Naive thymus-derived CD4-positive, alpha-beta T cell (primary cell): ENCODE data around the gene NTHL1. TPM values are rescaled to one million over a fixed set of nuclear protein-coding genes. Genes with fewer than 3 reads are reported as not detected.
A peak's percentile ranks its signal among the peaks of the same experiment; 100 is the strongest.

Experiments
- ATAC-seq: fragments of 150-1000 bp; cut with Tn5 transposase; 2 replicates; pipeline ENCODE4 v1.10.0; 2021; ENCODE audit warnings: mild to moderate bottlenecking, moderate library complexity
- CTCF ChIA-PET: fragments of 350-600 bp; sonication (Branson Sonifier 250); formaldehyde crosslinking; loops from one replicate; lab custom pipeline; 2021; ENCODE audit warnings: antibody characterized with exemption; lab: Charles Lee
- POLR2A ChIA-PET: fragments of 350-600 bp; sonication (Branson Sonifier 250); formaldehyde crosslinking; loops from one replicate; lab custom pipeline; 2021; ENCODE audit warnings: antibody characterized with exemption, inconsistent platforms; lab: Charles Lee
- DNase-seq, 9 donors: peaks; one replicate each; pipeline versions ENCODE4 v3.0.0 to v3.0.0-alpha.2; 2020 to 2022; ENCODE audit warnings: mixed read lengths in 1 of 9
- H3K27ac ChIP-seq: one replicate; pipeline ENCODE4 v1.7.0; 2013; ENCODE audit warnings: mild to moderate bottlenecking, low read depth, low read length, moderate library complexity
- H3K27me3 ChIP-seq, 2 donors: one replicate each; pipeline ENCODE4 v1.7.0; 2013; ENCODE audit warnings: low read length in 2 of 2, mild to moderate bottlenecking in 2 of 2, moderate library complexity in 2 of 2; ENCODE audit not compliant: control insufficient read depth in 2 of 2, insufficient read depth in 2 of 2
- H3K36me3 ChIP-seq, 3 experiments: 1 replicate in 2 of 3; 2 replicates in 1 of 3; pipeline ENCODE4 v1.7.0; 2013; ENCODE audit warnings: low read length in 3 of 3, mild to moderate bottlenecking in 3 of 3, moderate library complexity in 1 of 3; ENCODE audit not compliant: insufficient read depth in 3 of 3, control insufficient read depth in 2 of 3
- H3K4me1 ChIP-seq, 2 donors: one replicate each; pipeline ENCODE4 v1.7.0; 2013; ENCODE audit warnings: low read length in 2 of 2, mild to moderate bottlenecking in 2 of 2, moderate library complexity in 1 of 2; ENCODE audit not compliant: control insufficient read depth in 2 of 2, insufficient read depth in 2 of 2
- H3K4me3 ChIP-seq: 2 replicates; pipeline ENCODE4 v1.7.0; 2013; ENCODE audit warnings: mild to moderate bottlenecking, low read length
- H3K9me3 ChIP-seq, 3 experiments: 1 replicate in 2 of 3; 2 replicates in 1 of 3; pipeline ENCODE4 v1.7.0; 2013; ENCODE audit warnings: low read length in 3 of 3; ENCODE audit not compliant: control insufficient read depth in 2 of 3
- H3K27ac Mint-ChIP-seq, 9 donors: one replicate each; pipeline ENCODE4 v1.8.0; 2020 to 2022; ENCODE audit warnings: mixed read lengths in 9 of 9, mild to moderate bottlenecking in 8 of 9, moderate library complexity in 5 of 9, inconsistent platforms in 2 of 9
- H3K27me3 Mint-ChIP-seq, 5 donors: one replicate each; pipeline ENCODE4 v1.8.0; 2021 to 2022; ENCODE audit warnings: mixed read lengths in 5 of 5, mild to moderate bottlenecking in 1 of 5
- H3K36me3 Mint-ChIP-seq, 5 donors: one replicate each; pipeline ENCODE4 v1.8.0; 2020 to 2022; ENCODE audit warnings: mixed read lengths in 5 of 5, mild to moderate bottlenecking in 3 of 5, inconsistent platforms in 1 of 5
- H3K4me1 Mint-ChIP-seq, 7 donors: one replicate each; pipeline ENCODE4 v1.8.0; 2020 to 2022; ENCODE audit warnings: mixed read lengths in 7 of 7, mild to moderate bottlenecking in 3 of 7, inconsistent platforms in 1 of 7
- H3K4me3 Mint-ChIP-seq, 10 donors: one replicate each; pipeline ENCODE4 v1.8.0; 2020 to 2022; ENCODE audit warnings: mild to moderate bottlenecking in 10 of 10, mixed read lengths in 10 of 10, moderate library complexity in 6 of 10, inconsistent platforms in 2 of 10
- H3K9me3 Mint-ChIP-seq, 11 donors: one replicate each; pipeline ENCODE4 v1.8.0; 2020 to 2022; ENCODE audit warnings: mixed read lengths in 11 of 11, mild to moderate bottlenecking in 4 of 11, inconsistent platforms in 1 of 11, moderate library complexity in 1 of 11
- intact Hi-C, 2 donors: fragments of 100-400 bp; cut with micrococcal nuclease; formaldehyde crosslinking; loops; one replicate each; pipeline ENCODE4 v1.15.1; 2023
- polyA plus RNA-seq, 2 donors: library from polyadenylated mRNA; unstranded; fragments of 300-500 nt; fragmentation: Illumina TruSeq; gene quantifications; one replicate each; pipeline ENCODE4 v1.2.3, GENCODE V29; 2021
- total RNA-seq, 6 experiments: library from RNA in 5 of 6; stranded (reverse) in 5 of 6; gene quantifications; 1 replicate in 5 of 6; 2 replicates in 1 of 6; pipeline ENCODE4 v1.2.3 and lab custom pipeline; 2021 to 2026

NTHL1 gene
- total and polyA plus RNA-seq, 7 experiments from 2014 or later = 4.4 to 27.0 (median 9.4) TPM

GRCh38 chr16:2026461-2027023 is 21.1 kb downstream of the NTHL1 start, which contains the start of gene NHERF2:
Gene NHERF2, plus strand, starts transcription at chr16:2026902. Its CDS starts 104 bp downstream, at chr16:2027006.
- POLR2A ChIA-PET = interaction anchor here (1.9 to 2.3 kb wide), 2 partner anchors 21 to 114 kb away, joined by 4 to 8 read pairs; partner anchors contain the start of genes NTHL1 and TSC2
- peaks cover 0 to 42% (median 7%) of the 10 kb centered on the region in 5 donors for H3K27me3 Mint-ChIP-seq

GRCh38 chr16:2025878-2026460 is 21.7 kb downstream of the NTHL1 start:
- H3K4me3 ChIP-seq = no peak overlapping the region
- POLR2A ChIA-PET = interaction anchor here (1.9 to 4.3 kb wide), 3 partner anchors 22 to 129 kb away, joined by 4 to 32 read pairs (median 7); partner anchors contain the start of genes NTHL1, TRAF7 and TSC2
- ATAC-seq = no peak

More at GRCh38 chr16:2026461-2027023, 21.1 kb downstream of the NTHL1 start, which contains the start of gene NHERF2:
- intact Hi-C loops = no loop called here
- ATAC-seq (peak; percentile 12), DNase-seq (peak in 2 of 9 donors; percentile 27 to 30)
- Histone ChIP-seq H3K9me3 (no peaks in the 10 kb centered on the region), H3K4me1 (peaks cover 14 to 20% of the 10 kb centered on the region in 2 donors), H3K27me3 (peaks cover 0 to 4% of the 10 kb centered on the region in 2 donors), H3K4me3 (peak within 1 kb of the TSS; percentile 37), H3K36me3 (no peaks in the 10 kb centered on the region), H3K27ac (peak within 1 kb of the TSS; percentile 20)
- H3K27ac Mint-ChIP-seq = peak within 1 kb of the TSS in 3 of 9 donors; percentile 19 to 77 (median 73)
- no peaks in the 10 kb centered on the region for H3K36me3 Mint-ChIP-seq
- peak within 1 kb of the TSS; percentile 71 to 87 (median 78) for H3K4me3 Mint-ChIP-seq
- H3K9me3 Mint-ChIP-seq = peaks cover 0 to 4% (median 0%) of the 10 kb centered on the region in 11 donors
- CTCF ChIA-PET = no interaction called here
- peaks cover 13 to 30% (median 23%) of the 10 kb centered on the region in 7 donors for H3K4me1 Mint-ChIP-seq

GRCh38 chr16:2025251-2025650 is 22.4 kb downstream of the NTHL1 start:
- H3K36me3 ChIP-seq = no peaks in the 10 kb centered on the region
- no peak overlapping the region for H3K4me3 ChIP-seq
- H3K27ac ChIP-seq = no peak overlapping the region
- DNase-seq (no peak), ATAC-seq (no peak)
- peaks cover 0 to 4% (median 0%) of the 10 kb centered on the region in 11 donors for H3K9me3 Mint-ChIP-seq
- no peaks in the 10 kb centered on the region for H3K9me3 ChIP-seq
- peaks cover 4 to 53% (median 9%) of the 10 kb centered on the region in 5 donors for H3K27me3 Mint-ChIP-seq
- ChIA-PET POLR2A (interaction anchor here (1.5 to 4.3 kb wide), 3 partner anchors 60 to 130 kb away, joined by 4 to 32 read pairs (median 7); partner anchors contain the start of genes RPS2 and TRAF7), CTCF (no interaction called here)
- no peak overlapping the region for H3K27ac Mint-ChIP-seq
- peak overlapping the region in 4 of 10 donors; percentile 29 to 83 (median 38) for H3K4me3 Mint-ChIP-seq
- no peaks in the 10 kb centered on the region for H3K36me3 Mint-ChIP-seq
- intact Hi-C loops = no loop called here
- H3K4me1 ChIP-seq = peaks cover 14 to 20% of the 10 kb centered on the region in 2 donors
- peaks cover 0 to 8% of the 10 kb centered on the region in 2 donors for H3K27me3 ChIP-seq
- H3K4me1 Mint-ChIP-seq = peaks cover 13 to 30% (median 23%) of the 10 kb centered on the region in 7 donors

More at GRCh38 chr16:2025878-2026460, 21.7 kb downstream of the NTHL1 start:
- peaks cover 0 to 4% (median 0%) of the 10 kb centered on the region in 11 donors for H3K9me3 Mint-ChIP-seq
- H3K4me3 Mint-ChIP-seq = peak overlapping the region; percentile 12 to 83 (median 47)
- peak overlapping the region in 1 of 9 donors; percentile 19 for H3K27ac Mint-ChIP-seq
- Histone ChIP-seq H3K27me3 (peaks cover 0 to 4% of the 10 kb centered on the region in 2 donors), H3K4me1 (peaks cover 14 to 20% of the 10 kb centered on the region in 2 donors), H3K27ac (peak overlapping the region; percentile 20), H3K9me3 (no peaks in the 10 kb centered on the region), H3K36me3 (no peaks in the 10 kb centered on the region)
- peaks cover 0 to 46% (median 9%) of the 10 kb centered on the region in 5 donors for H3K27me3 Mint-ChIP-seq
- peaks cover 13 to 30% (median 23%) of the 10 kb centered on the region in 7 donors for H3K4me1 Mint-ChIP-seq
- intact Hi-C loops = no loop called here
- no peaks in the 10 kb centered on the region for H3K36me3 Mint-ChIP-seq
- CTCF ChIA-PET = no interaction called here
- no peak for DNase-seq

GRCh38 chr16:2024032-2024420 is 23.6 kb downstream of the NTHL1 start:
- Histone ChIP-seq H3K9me3 (no peaks in the 10 kb centered on the region), H3K36me3 (no peaks in the 10 kb centered on the region), H3K4me3 (no peak overlapping the region), H3K4me1 (peaks cover 14 to 20% of the 10 kb centered on the region in 2 donors), H3K27ac (no peak overlapping the region), H3K27me3 (peaks cover 0 to 8% of the 10 kb centered on the region in 2 donors)
- POLR2A ChIA-PET = interaction anchor here (0.6 to 4.3 kb wide), 10 partner anchors 9 to 251 kb away, joined by 3 to 32 read pairs (median 4); partner anchors contain the start of genes EME2, MRPS34, NDUFB10 and RPS2
- CTCF ChIA-PET = interaction anchor here (0.6 to 0.9 kb wide), 4 partner anchors 18 to 131 kb away, joined by 3 read pairs; partner anchors contain the start of gene TRAF7
- Mint-ChIP-seq H3K4me1 (peaks cover 13 to 30% (median 23%) of the 10 kb centered on the region in 7 donors), H3K27ac (peak overlapping the region in 5 of 9 donors; percentile 31 to 95 (median 57)), H3K4me3 (peak overlapping the region in 8 of 10 donors; percentile 25 to 69 (median 53)), H3K9me3 (peaks cover 0 to 4% (median 0%) of the 10 kb centered on the region in 11 donors), H3K36me3 (no peaks in the 10 kb centered on the region), H3K27me3 (peaks cover 5 to 59% (median 10%) of the 10 kb centered on the region in 5 donors)
- ATAC-seq (no peak), DNase-seq (no peak)
- intact Hi-C loops = no loop called here

- ChIA-PET CTCF (interaction anchor here (0.6 to 5.0 kb wide), 4 partner anchors 18 to 128 kb away, joined by 3 to 42 read pairs (median 6); partner anchors contain the start of genes NTHL1 and TSC2), POLR2A (interaction anchor here (0.6 to 4.3 kb wide), 9 partner anchors 8 to 251 kb away, joined by 3 to 32 read pairs (median 4); partner anchors contain the start of genes EME2, MRPS34, NDUFB10 and PKD1)
- ATAC-seq = peak; percentile 99
- Mint-ChIP-seq H3K4me3 (peak overlapping the region; percentile 56 to 83 (median 76)), H3K4me1 (peaks cover 13 to 30% (median 22%) of the 10 kb centered on the region in 7 donors), H3K9me3 (peaks cover 0 to 5% (median 0%) of the 10 kb centered on the region in 11 donors), H3K36me3 (no peaks in the 10 kb centered on the region), H3K27me3 (peaks cover 7 to 58% (median 15%) of the 10 kb centered on the region in 5 donors), H3K27ac (peak overlapping the region; percentile 66 to 95 (median 83))
- no peaks in the 10 kb centered on the region for H3K9me3 ChIP-seq
- H3K27me3 ChIP-seq = peaks cover 0 to 8% of the 10 kb centered on the region in 2 donors
- H3K27ac ChIP-seq = peak overlapping the region; percentile 67
- peaks cover 14 to 20% of the 10 kb centered on the region in 2 donors for H3K4me1 ChIP-seq
- intact Hi-C loops = loop anchor here (1.0 kb wide), 10 partner anchors 14 to 478 kb away; partner anchors contain the start of genes NTHL1 (in 2 of the 2), TSC2 (in 2 of the 2), ECI1 (in 1 of the 2) and MLST8 (in 1 of the 2)
- DNase-seq = peak; percentile 88 to 98 (median 93)
- peak overlapping the region; percentile 34 for H3K4me3 ChIP-seq
- no peaks in the 10 kb centered on the region for H3K36me3 ChIP-seq
Measured at GRCh38 chr16:2023092-2024031, 24.3 kb downstream of the NTHL1 start.
